OCI-LY3 (cell line): ENCODE measurements around the gene UNC80.

Source experiments
- EZH2phosphoT487 ChIP-seq: fragments of 200-600 bp; shearing (Covaris generic); IDR thresholded peaks from 2 replicates; pipeline ENCODE4 v1.6.1; 2018; ENCODE audit warnings: antibody characterized with exemption, mixed run types, low read depth
- TF ChIP-seq, protein P1 (sequence below): fragments of 200-600, 300-600 bp; sonication (generic); IDR thresholded peaks from 2 replicates; pipeline ENCODE4 v1.5.1; 2014; ENCODE audit warnings: antibody characterized with exemption, low read length, low read depth

DNA sequence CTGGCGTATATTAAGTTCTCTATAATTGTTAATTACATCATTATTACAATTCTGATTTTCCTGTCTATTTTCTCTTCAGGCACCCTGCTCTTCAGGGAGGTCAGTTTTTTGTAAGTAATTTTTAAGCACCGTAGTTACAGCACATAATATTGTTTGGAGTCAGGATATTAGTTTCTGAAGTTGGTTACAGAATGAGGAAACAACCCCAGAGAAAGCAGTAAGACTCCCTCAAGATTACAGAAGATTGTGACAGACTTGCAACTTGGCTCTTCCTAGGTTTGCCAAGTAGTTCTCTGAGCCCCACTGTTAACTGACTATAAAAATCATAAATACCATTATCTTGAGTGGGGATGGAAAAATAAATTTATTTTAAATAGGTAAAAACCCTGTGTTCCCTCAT is 231.7 kb downstream of the UNC80 start:
- TF ChIP-seq, protein P1, sequence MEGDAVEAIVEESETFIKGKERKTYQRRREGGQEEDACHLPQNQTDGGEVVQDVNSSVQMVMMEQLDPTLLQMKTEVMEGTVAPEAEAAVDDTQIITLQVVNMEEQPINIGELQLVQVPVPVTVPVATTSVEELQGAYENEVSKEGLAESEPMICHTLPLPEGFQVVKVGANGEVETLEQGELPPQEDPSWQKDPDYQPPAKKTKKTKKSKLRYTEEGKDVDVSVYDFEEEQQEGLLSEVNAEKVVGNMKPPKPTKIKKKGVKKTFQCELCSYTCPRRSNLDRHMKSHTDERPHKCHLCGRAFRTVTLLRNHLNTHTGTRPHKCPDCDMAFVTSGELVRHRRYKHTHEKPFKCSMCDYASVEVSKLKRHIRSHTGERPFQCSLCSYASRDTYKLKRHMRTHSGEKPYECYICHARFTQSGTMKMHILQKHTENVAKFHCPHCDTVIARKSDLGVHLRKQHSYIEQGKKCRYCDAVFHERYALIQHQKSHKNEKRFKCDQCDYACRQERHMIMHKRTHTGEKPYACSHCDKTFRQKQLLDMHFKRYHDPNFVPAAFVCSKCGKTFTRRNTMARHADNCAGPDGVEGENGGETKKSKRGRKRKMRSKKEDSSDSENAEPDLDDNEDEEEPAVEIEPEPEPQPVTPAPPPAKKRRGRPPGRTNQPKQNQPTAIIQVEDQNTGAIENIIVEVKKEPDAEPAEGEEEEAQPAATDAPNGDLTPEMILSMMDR: no peak
- TF ChIP-seq EZH2phosphoT487: no peak
